ENCODE results near the gene POPDC2.

The POPDC2 gene

DNA sequence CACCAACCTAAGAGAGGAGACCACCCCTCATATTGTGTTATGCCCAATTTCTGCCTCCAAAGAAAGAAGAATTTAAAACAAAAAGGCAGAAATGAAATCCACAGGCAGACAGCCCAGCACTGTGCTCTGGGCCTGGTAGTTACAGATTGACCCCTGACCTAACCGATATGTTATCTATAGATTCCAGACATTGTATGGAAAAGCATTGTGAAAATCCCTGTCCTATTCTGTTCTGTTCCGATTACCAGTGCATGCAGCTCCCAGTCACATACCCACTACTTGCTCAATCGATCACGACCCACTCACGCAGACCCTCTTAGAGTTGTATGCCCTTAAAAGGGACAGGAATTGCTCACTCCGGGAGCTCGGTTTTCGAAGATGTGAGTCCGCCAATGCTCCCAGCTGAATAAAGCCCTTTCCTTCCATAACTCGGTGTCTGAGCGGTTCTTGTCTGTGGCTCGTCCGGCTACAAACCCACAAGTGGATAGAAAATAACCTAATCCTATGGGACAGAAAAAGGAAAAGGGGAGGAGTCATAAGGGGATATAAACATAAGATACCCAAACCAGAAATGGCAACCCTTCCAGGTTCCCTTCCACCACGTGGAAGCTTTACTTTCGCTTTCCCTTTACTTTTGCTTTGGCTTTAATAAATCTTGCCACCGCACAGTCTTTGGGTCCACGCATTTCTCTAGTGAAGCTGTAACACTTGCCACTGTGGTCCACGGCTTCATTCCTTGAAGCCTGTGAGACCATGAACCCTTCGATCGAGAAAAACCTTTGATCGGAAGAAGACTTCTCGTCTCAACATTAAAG, 40.7 kb upstream of the POPDC2 start:
- Histone ChIP-seq H3K4me1 (ENCODE audit: insufficient read depth, low read length, severe bottlenecking) (peaks cover 12% of the 10 kb centered on the region), H3K4me3 (ENCODE audit: low read depth, low read length, poor library complexity, severe bottlenecking) (no peak overlapping the region), H3K9me2 (ENCODE audit: low read depth, low read length) (no peaks in the 10 kb centered on the region), H3K9ac (ENCODE audit: low read length) (no peak overlapping the region), H3K9me3 (ENCODE audit: low read length) (no peaks in the 10 kb centered on the region), H3F3A (ENCODE audit: insufficient read depth, low read length) (no peaks in the 10 kb centered on the region), H3K36me3 (ENCODE audit: insufficient read depth, low read length) (no peaks in the 10 kb centered on the region), H3K4me2 (ENCODE audit: low read length) (no peak overlapping the region), H3K79me2 (ENCODE audit: insufficient read depth, low read length) (no peaks in the 10 kb centered on the region), H3K27me3 (ENCODE audit: insufficient read depth, low read length) (no peaks in the 10 kb centered on the region; the same call in 1 of the 2 replicates), H2AFZ (ENCODE audit: low read length) (no peak overlapping the region), H4K20me1 (ENCODE audit: insufficient read depth, low read length) (no peaks in the 10 kb centered on the region), H3K27ac (ENCODE audit: low read depth, low read length, poor library complexity, severe bottlenecking) (no peak overlapping the region)
- no peak for TF ChIP-seq EZH2 (IDR thresholded peaks at IDR 0.05; ENCODE audit: borderline replicate concordance, low read length)
- TF ChIP-seq, protein P1, sequence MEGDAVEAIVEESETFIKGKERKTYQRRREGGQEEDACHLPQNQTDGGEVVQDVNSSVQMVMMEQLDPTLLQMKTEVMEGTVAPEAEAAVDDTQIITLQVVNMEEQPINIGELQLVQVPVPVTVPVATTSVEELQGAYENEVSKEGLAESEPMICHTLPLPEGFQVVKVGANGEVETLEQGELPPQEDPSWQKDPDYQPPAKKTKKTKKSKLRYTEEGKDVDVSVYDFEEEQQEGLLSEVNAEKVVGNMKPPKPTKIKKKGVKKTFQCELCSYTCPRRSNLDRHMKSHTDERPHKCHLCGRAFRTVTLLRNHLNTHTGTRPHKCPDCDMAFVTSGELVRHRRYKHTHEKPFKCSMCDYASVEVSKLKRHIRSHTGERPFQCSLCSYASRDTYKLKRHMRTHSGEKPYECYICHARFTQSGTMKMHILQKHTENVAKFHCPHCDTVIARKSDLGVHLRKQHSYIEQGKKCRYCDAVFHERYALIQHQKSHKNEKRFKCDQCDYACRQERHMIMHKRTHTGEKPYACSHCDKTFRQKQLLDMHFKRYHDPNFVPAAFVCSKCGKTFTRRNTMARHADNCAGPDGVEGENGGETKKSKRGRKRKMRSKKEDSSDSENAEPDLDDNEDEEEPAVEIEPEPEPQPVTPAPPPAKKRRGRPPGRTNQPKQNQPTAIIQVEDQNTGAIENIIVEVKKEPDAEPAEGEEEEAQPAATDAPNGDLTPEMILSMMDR (IDR thresholded peaks at IDR 0.05; ENCODE audit: low read length), result no peak

DNA sequence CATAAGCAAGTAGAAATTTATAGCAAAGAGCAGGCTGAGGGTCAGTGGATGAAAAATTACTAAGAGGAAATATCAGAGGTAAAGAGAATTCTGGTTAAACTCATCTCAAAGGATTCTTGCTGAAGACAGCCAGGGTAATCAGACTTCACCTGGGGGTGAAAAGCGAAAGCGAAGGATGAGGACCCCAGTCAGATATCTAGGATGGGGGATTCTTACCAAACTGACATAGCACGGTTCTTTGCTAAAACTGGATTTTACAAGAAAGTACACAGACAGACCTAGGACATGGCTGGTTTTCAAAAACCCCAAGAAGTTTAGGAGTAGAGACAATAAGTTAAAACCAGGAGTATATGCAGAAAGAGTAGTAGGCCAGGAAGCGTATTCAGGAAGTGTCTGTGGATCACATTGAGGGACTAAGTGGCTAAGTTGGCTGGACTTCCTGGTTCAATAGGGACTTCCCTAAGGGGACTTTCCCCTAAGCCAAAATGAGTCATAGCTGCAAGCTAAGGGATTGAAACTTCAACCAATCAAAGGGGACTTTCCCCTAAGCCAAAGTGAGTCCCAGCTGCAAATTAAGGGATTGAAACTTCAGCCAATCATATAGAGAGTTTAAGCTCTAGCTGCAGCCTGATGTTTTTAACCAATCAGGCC, 40.0 kb upstream of the POPDC2 start:
- no peak overlapping the region for H3K4me3 ChIP-seq (ENCODE audit: low read depth, low read length, poor library complexity, severe bottlenecking)
- H3K79me2 ChIP-seq (ENCODE audit: insufficient read depth, low read length), result no peaks in the 10 kb centered on the region
- no peak overlapping the region for H3K9ac ChIP-seq (ENCODE audit: low read length)
- peaks cover 12% of the 10 kb centered on the region for H3K4me1 ChIP-seq (ENCODE audit: insufficient read depth, low read length, severe bottlenecking)
- H2AFZ ChIP-seq (ENCODE audit: low read length), result no peak overlapping the region
- H3K9me2 ChIP-seq (ENCODE audit: low read depth, low read length), result no peaks in the 10 kb centered on the region
- H4K20me1 ChIP-seq (ENCODE audit: insufficient read depth, low read length), result no peaks in the 10 kb centered on the region
- H3K27me3 ChIP-seq (ENCODE audit: insufficient read depth, low read length), result no peaks in the 10 kb centered on the region; the same call in 1 of the 2 replicates
- H3K27ac ChIP-seq (ENCODE audit: low read depth, low read length, poor library complexity, severe bottlenecking), result no peak overlapping the region
- no peaks in the 10 kb centered on the region for H3K9me3 ChIP-seq (ENCODE audit: low read length)
- no peak overlapping the region for H3K4me2 ChIP-seq (ENCODE audit: low read length)
- no peaks in the 10 kb centered on the region for H3K36me3 ChIP-seq (ENCODE audit: insufficient read depth, low read length)
- H3F3A ChIP-seq (ENCODE audit: insufficient read depth, low read length), result no peaks in the 10 kb centered on the region
- TF ChIP-seq EZH2 (IDR thresholded peaks at IDR 0.05; ENCODE audit: borderline replicate concordance, low read length), result no peak
- TF ChIP-seq, protein P1 (IDR thresholded peaks at IDR 0.05; ENCODE audit: low read length), result no peak

DNA sequence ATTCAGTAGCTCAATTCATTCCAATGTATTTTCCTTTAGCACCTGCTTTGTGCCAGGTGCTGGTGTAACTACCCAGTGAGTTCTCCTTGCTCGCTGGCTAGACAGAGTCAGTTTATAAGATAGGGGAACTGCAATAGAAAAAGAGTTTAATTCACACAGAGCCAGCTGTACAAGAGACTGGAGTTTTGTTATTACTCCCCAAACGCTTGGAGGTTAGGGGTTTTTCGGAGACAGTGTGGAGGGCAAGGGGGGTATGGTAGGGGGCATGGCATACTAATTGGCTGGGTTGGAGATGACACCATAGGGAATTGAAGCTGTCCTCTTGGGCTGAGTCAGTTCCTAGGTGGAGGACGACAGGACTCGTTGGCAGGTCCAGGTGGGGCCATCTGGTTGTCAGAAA, 37.0 kb upstream of the POPDC2 start:
- H3K27me3 ChIP-seq (ENCODE audit: insufficient read depth, low read length), result no peaks in the 10 kb centered on the region
- no peak overlapping the region for H2AFZ ChIP-seq (ENCODE audit: low read length)
- TF ChIP-seq, protein P1 (IDR thresholded peaks at IDR 0.05; ENCODE audit: low read length), result no peak
- no peak for TF ChIP-seq EZH2 (IDR thresholded peaks at IDR 0.05; ENCODE audit: borderline replicate concordance, low read length)
- no peak overlapping the region for H3K4me2 ChIP-seq (ENCODE audit: low read length)
- H3K4me3 ChIP-seq (ENCODE audit: low read depth, low read length, poor library complexity, severe bottlenecking), result no peak overlapping the region
- H3F3A ChIP-seq (ENCODE audit: insufficient read depth, low read length), result no peaks in the 10 kb centered on the region
- no peaks in the 10 kb centered on the region for H3K9me3 ChIP-seq (ENCODE audit: low read length)
- H3K27ac ChIP-seq (ENCODE audit: low read depth, low read length, poor library complexity, severe bottlenecking), result no peak overlapping the region
- no peaks in the 10 kb centered on the region for H3K79me2 ChIP-seq (ENCODE audit: insufficient read depth, low read length)
- H3K4me1 ChIP-seq (ENCODE audit: insufficient read depth, low read length, severe bottlenecking), result peaks cover 3% of the 10 kb centered on the region
- no peaks in the 10 kb centered on the region for H4K20me1 ChIP-seq (ENCODE audit: insufficient read depth, low read length)
- H3K9me2 ChIP-seq (ENCODE audit: low read depth, low read length), result no peaks in the 10 kb centered on the region
- H3K36me3 ChIP-seq (ENCODE audit: insufficient read depth, low read length), result no peaks in the 10 kb centered on the region
- no peak overlapping the region for H3K9ac ChIP-seq (ENCODE audit: low read length)

Data from OCI-LY1 (cell line).